GM23338 (cell line): ENCODE data around the gene FAM9C. TPM values are rescaled to one million over a fixed set of nuclear protein-coding genes. Genes with fewer than 3 reads are reported as not detected.

Experiments
- ATAC-seq: fragments of 200-7000 bp; cut with Tn5 transposase; 3 replicates; pipeline ENCODE4 v1.9.1; 2020
- DNase-seq: peaks from one replicate; pipeline ENCODE4 v3.0.0-alpha.2; 2015; ENCODE audit warnings: low spot score
- H2AFZ ChIP-seq: fragments of 200-600 bp; sonication (generic); 2 replicates; pipeline ENCODE4 v1.8.0; 2016; ENCODE audit warnings: antibody characterized with exemption, mild to moderate bottlenecking, moderate library complexity
- H3F3A ChIP-seq: fragments of 200-600 bp; sonication (generic); replicated peaks from 2 replicates; pipeline ENCODE4 v1.8.0; 2017; ENCODE audit warnings: antibody characterized with exemption, mixed run types, low read depth
- H3K27ac ChIP-seq: fragments of 200-600 bp; sonication (generic); 2 replicates; pipeline ENCODE4 v1.6.1; 2016; ENCODE audit warnings: low read depth
- H3K27me3 ChIP-seq: fragments of 200-600 bp; sonication (generic); 2 replicates; pipeline ENCODE4 v1.8.0; 2016; ENCODE audit warnings: mild to moderate bottlenecking, mixed run types, moderate library complexity; ENCODE audit not compliant: insufficient read depth
- H3K36me3 ChIP-seq: fragments of 200-600 bp; sonication (generic); 2 replicates; pipeline ENCODE4 v1.8.0; 2016; ENCODE audit warnings: mild to moderate bottlenecking; ENCODE audit not compliant: insufficient read depth
- H3K4me1 ChIP-seq: fragments of 200-600 bp; sonication (generic); 2 replicates; pipeline ENCODE4 v1.8.0; 2016; ENCODE audit warnings: mild to moderate bottlenecking, moderate library complexity; ENCODE audit not compliant: insufficient read depth
- H3K4me2 ChIP-seq: fragments of 200-600 bp; sonication (generic); 2 replicates; pipeline ENCODE4 v1.7.1; 2017; ENCODE audit warnings: mixed run types
- H3K4me3 ChIP-seq: fragments of 200-600 bp; sonication (generic); 2 replicates; pipeline ENCODE4 v1.6.1; 2016; ENCODE audit warnings: mixed run types
- H3K79me2 ChIP-seq: fragments of 200-600 bp; sonication (generic); replicated peaks from 2 replicates; pipeline ENCODE4 v1.8.0; 2017; ENCODE audit warnings: mild to moderate bottlenecking; ENCODE audit not compliant: insufficient read depth
- H3K9me2 ChIP-seq: fragments of 200-600 bp; sonication (generic); 2 replicates; pipeline ENCODE4 v1.8.0; 2017; ENCODE audit not compliant: insufficient read depth
- H4K20me1 ChIP-seq: fragments of 200-600 bp; sonication (generic); replicated peaks from 2 replicates; pipeline ENCODE4 v1.8.0; 2017; ENCODE audit warnings: mild to moderate bottlenecking; ENCODE audit not compliant: insufficient read depth
- H3K27ac Mint-ChIP-seq: 2 replicates; pipeline ENCODE4 v1.8.0; 2020; ENCODE audit warnings: inconsistent platforms, mild to moderate bottlenecking, moderate library complexity, mixed read lengths
- H3K27me3 Mint-ChIP-seq: 3 replicates; pipeline ENCODE4 v1.8.0; 2022; ENCODE audit warnings: low read depth, mild to moderate bottlenecking, moderate library complexity, mixed read lengths, inconsistent platforms; ENCODE audit not compliant: insufficient read depth, poor library complexity
- H3K36me3 Mint-ChIP-seq: 3 replicates; pipeline ENCODE4 v1.8.0; 2021; ENCODE audit warnings: low read depth, mild to moderate bottlenecking, inconsistent platforms, moderate library complexity, mixed read lengths
- H3K4me1 Mint-ChIP-seq: 3 replicates; pipeline ENCODE4 v1.8.0; 2020; ENCODE audit warnings: mild to moderate bottlenecking, inconsistent platforms, mixed read lengths
- H3K4me3 Mint-ChIP-seq: 3 replicates; pipeline ENCODE4 v1.8.0; 2021; ENCODE audit warnings: moderate library complexity, mild to moderate bottlenecking, inconsistent platforms, mixed read lengths
- H3K9me3 Mint-ChIP-seq: 3 replicates; pipeline ENCODE4 v1.8.0; 2020; ENCODE audit warnings: moderate library complexity, mild to moderate bottlenecking, inconsistent platforms, mixed read lengths
- CREB1 ChIP-seq: fragments of 250-450 bp; sonication (Bioruptor Pico); IDR thresholded peaks from 2 replicates; pipeline ENCODE4 v1.5.0; 2020; ENCODE audit warnings: low read depth, mild to moderate bottlenecking, moderate library complexity
- ETS1 ChIP-seq: IDR thresholded peaks from 2 replicates; pipeline ENCODE4 v1.6.1; 2016; ENCODE audit warnings: antibody characterized with exemption
- EZH2phosphoT487 ChIP-seq: fragments of 200-600 bp; sonication (generic); IDR thresholded peaks from one replicate; pipeline ENCODE4 v1.8.1; 2018; ENCODE audit warnings: antibody characterized with exemption; ENCODE audit not compliant: unreplicated experiment
- JUNB ChIP-seq: IDR thresholded peaks from one replicate; pipeline ENCODE4 v1.6.1; 2016; ENCODE audit warnings: antibody characterized with exemption; ENCODE audit not compliant: unreplicated experiment
- REST ChIP-seq: IDR thresholded peaks from one replicate; pipeline ENCODE4 v1.6.1; 2018; ENCODE audit warnings: antibody characterized with exemption; ENCODE audit not compliant: unreplicated experiment
- ZNF114 ChIP-seq: fragments of 250-450 bp; sonication (Bioruptor Pico); IDR thresholded peaks from 2 replicates; pipeline ENCODE4 v1.5.0; 2020; ENCODE audit warnings: mild to moderate bottlenecking, moderate library complexity
- ZNF462 ChIP-seq: fragments of 250-450 bp; sonication (Bioruptor Pico); IDR thresholded peaks from 2 replicates; pipeline ENCODE4 v1.5.0; 2020; ENCODE audit warnings: mild to moderate bottlenecking, moderate library complexity
- polyA plus RNA-seq: library from polyadenylated mRNA; unstranded; fragments of >200 nt; fragmentation: Nextera tagmentation; extraction: Ambion mirVana; gene quantifications from 2 replicates; pipeline ENCODE4 v1.2.1, GENCODE V29; 2016
- total RNA-seq: library from RNA; depleted of rRNA; stranded (reverse); fragments of >200 nt; shearing (Covaris generic); gene quantifications from 2 replicates; pipeline ENCODE4 v1.2.3, GENCODE V29; 2014

FAM9C gene
- total and polyA plus RNA-seq, 2 experiments from 2014 or later, result 0.08 TPM; not detected in 1

GRCh38 chrX:12994321-12994720 lies 50.1 kb downstream of the FAM9C start:
- Mint-ChIP-seq H3K27ac (no peak overlapping the region), H3K9me3 (no peaks in the 10 kb centered on the region), H3K4me1 (peaks cover 14% of the 10 kb centered on the region), H3K36me3 (no peaks in the 10 kb centered on the region), H3K27me3 (peaks cover 3% of the 10 kb centered on the region), H3K4me3 (no peak overlapping the region)
- Histone ChIP-seq H3K27ac (no peak overlapping the region), H3K79me2 (no peaks in the 10 kb centered on the region), H3K9me2 (no peaks in the 10 kb centered on the region), H2AFZ (no peak overlapping the region), H3F3A (no peaks in the 10 kb centered on the region), H3K36me3 (no peaks in the 10 kb centered on the region), H3K4me1 (peaks cover 5% of the 10 kb centered on the region; the same call in 1 of the 2 replicates), H3K4me3 (no peak overlapping the region), H3K4me2 (no peak overlapping the region), H3K27me3 (no peaks in the 10 kb centered on the region), H4K20me1 (no peaks in the 10 kb centered on the region)
- DNase-seq (no peak), ATAC-seq (no peak)
- TF ChIP-seq ETS1, result no peak
- TF ChIP-seq CREB1, result no peak
- no peak for TF ChIP-seq EZH2phosphoT487

GRCh38 chrX:12993826-12994225 lies 50.6 kb downstream of the FAM9C start:
- H3K27me3 Mint-ChIP-seq, result peaks cover 3% of the 10 kb centered on the region
- no peaks in the 10 kb centered on the region for H4K20me1 ChIP-seq
- peaks cover 7% of the 10 kb centered on the region; the same call in 1 of the 2 replicates for H3K4me1 ChIP-seq
- no peak overlapping the region for H3K27ac ChIP-seq
- H3K4me2 ChIP-seq, result no peak overlapping the region
- no peak overlapping the region for H2AFZ ChIP-seq
- H3K27me3 ChIP-seq, result no peaks in the 10 kb centered on the region
- no peaks in the 10 kb centered on the region for H3K9me3 Mint-ChIP-seq
- H3K79me2 ChIP-seq, result no peaks in the 10 kb centered on the region
- no peaks in the 10 kb centered on the region for H3K36me3 ChIP-seq
- no peaks in the 10 kb centered on the region for H3K9me2 ChIP-seq
- no peak for ATAC-seq
- H3K4me3 ChIP-seq, result no peak overlapping the region
- no peaks in the 10 kb centered on the region for H3K36me3 Mint-ChIP-seq
- H3F3A ChIP-seq, result no peaks in the 10 kb centered on the region
- DNase-seq, result no peak
- H3K27ac Mint-ChIP-seq, result no peak overlapping the region
- H3K4me3 Mint-ChIP-seq, result no peak overlapping the region
- H3K4me1 Mint-ChIP-seq, result peaks cover 15% of the 10 kb centered on the region
- TF ChIP-seq JUNB (no peak), ZNF114 (no peak), ZNF462 (no peak), REST (no peak), ETS1 (no peak), EZH2phosphoT487 (no peak), CREB1 (no peak)
